Rectal smooth muscle tissue (tissue), 1 donor: Measurements from ENCODE around the gene ADAMTS1.

ENCODE experiments used
- H3K27ac ChIP-seq: one replicate; pipeline ENCODE4 v1.7.0; 2013; ENCODE audit warnings: low read depth, low read length, inconsistent platforms
- H3K27me3 ChIP-seq: one replicate; pipeline ENCODE4 v1.7.0; 2013; ENCODE audit warnings: low read length; ENCODE audit not compliant: control insufficient read depth, insufficient read depth
- H3K36me3 ChIP-seq: one replicate; pipeline ENCODE4 v1.7.0; 2013; ENCODE audit warnings: low read length; ENCODE audit not compliant: control insufficient read depth, insufficient read depth
- H3K4me1 ChIP-seq: one replicate; pipeline ENCODE4 v1.7.0; 2013; ENCODE audit warnings: low read length; ENCODE audit not compliant: control insufficient read depth, insufficient read depth
- H3K4me3 ChIP-seq: one replicate; pipeline ENCODE4 v1.7.0; 2013; ENCODE audit warnings: low read length
- H3K9ac ChIP-seq: one replicate; pipeline ENCODE4 v1.7.0; 2013; ENCODE audit warnings: low read length

Gene ADAMTS1

GRCh38 chr21:26820509-26820908 lies 24.7 kb downstream of the ADAMTS1 start:
- no peak overlapping the region for H3K4me3 ChIP-seq
- H3K36me3 ChIP-seq, result no peaks in the 10 kb centered on the region
- H3K9ac ChIP-seq, result no peak overlapping the region
- no peak overlapping the region for H3K27ac ChIP-seq
- no peaks in the 10 kb centered on the region for H3K27me3 ChIP-seq
- no peaks in the 10 kb centered on the region for H3K4me1 ChIP-seq

- no peak overlapping the region for H3K27ac ChIP-seq
- no peaks in the 10 kb centered on the region for H3K27me3 ChIP-seq
- H3K36me3 ChIP-seq, result no peaks in the 10 kb centered on the region
- H3K4me3 ChIP-seq, result no peak overlapping the region
- H3K4me1 ChIP-seq, result no peaks in the 10 kb centered on the region
- H3K9ac ChIP-seq, result no peak overlapping the region
Observed at GRCh38 chr21:26819740-26820324, 25.4 kb downstream of the ADAMTS1 start.

DNA sequence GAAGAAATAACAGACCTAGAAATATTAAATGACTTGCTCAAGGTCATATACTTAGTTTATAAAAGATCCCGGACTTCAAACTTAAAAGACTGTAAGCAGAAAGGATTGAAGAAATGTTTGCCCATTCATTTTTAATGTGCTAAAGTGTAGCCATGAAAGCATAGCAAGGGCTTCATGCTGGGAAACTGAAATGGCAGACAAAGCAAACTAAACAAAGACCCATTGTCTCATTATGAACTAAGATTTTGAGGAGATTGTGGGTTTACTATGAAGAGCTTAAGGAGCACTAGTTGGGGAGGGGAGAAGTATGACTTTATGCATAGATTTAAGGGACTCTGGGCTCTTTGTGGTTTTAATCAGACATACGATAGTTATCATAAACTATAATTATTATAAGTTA lies 26.3 kb downstream of the ADAMTS1 start:
- H3K4me1 ChIP-seq, result no peaks in the 10 kb centered on the region
- no peak overlapping the region for H3K4me3 ChIP-seq
- no peak overlapping the region for H3K9ac ChIP-seq
- no peak overlapping the region for H3K27ac ChIP-seq
- H3K27me3 ChIP-seq, result no peaks in the 10 kb centered on the region
- H3K36me3 ChIP-seq, result no peaks in the 10 kb centered on the region

GRCh38 chr21:26815197-26815596 lies 30.0 kb downstream of the ADAMTS1 start:
- no peaks in the 10 kb centered on the region for H3K27me3 ChIP-seq
- no peaks in the 10 kb centered on the region for H3K4me1 ChIP-seq
- H3K36me3 ChIP-seq, result no peaks in the 10 kb centered on the region
- H3K9ac ChIP-seq, result no peak overlapping the region
- no peak overlapping the region for H3K27ac ChIP-seq
- H3K4me3 ChIP-seq, result no peak overlapping the region

GRCh38 chr21:26814386-26814785 lies 30.8 kb downstream of the ADAMTS1 start:
- Histone ChIP-seq H3K9ac (no peak overlapping the region), H3K4me1 (no peaks in the 10 kb centered on the region), H3K27ac (no peak overlapping the region)

DNA sequence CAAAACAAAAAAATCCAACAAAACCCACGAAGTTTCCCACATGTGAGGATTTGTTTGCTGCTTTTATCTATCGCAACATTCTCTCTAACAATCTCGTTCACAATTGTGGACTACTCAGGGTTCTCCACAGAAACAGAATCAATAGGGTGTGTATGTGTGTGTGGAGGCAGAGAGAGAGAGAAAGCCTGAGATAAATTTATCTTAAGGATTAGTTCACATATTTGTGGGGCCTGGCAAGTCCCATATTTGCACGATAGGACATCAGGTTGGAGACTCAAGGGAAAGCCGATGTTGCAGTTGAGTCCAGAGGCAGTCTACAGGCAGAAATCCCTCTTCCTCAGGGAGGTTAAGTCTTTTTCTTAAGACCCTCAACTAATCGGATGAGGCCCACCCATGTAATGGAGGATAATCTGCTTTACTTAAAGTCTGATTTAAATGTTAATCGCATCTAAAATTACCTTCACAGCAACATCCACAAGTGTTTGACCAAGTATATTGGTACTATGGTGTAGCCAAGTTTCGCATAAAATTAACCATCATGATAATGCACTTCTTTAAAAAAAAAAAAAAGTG lies 31.7 kb downstream of the ADAMTS1 start:
- no peak overlapping the region for H3K27ac ChIP-seq

More at GRCh38 chr21:26814386-26814785, 30.8 kb downstream of the ADAMTS1 start:
- Histone ChIP-seq H3K36me3 (no peaks in the 10 kb centered on the region), H3K4me3 (no peak overlapping the region), H3K27me3 (no peaks in the 10 kb centered on the region)

DNA sequence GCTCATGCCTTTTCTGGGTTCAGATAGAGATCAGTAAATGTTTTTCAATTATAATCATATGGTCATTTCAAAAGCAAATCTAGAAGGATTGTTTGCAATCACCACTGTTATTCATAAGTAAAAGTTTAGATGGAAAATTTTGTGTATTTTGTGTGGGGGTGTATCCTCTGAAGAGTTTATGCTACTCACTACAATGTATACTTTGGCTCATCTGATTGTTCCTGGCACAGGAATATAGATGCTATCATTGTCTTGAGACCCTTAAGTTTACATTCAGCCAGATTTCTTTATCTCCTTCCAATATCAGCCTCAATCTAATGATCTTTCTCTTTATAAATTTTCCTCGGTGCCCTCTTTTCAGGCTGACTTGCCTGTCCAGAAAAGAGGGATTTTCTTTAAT lies 33.0 kb downstream of the ADAMTS1 start:
- no peaks in the 10 kb centered on the region for H3K36me3 ChIP-seq
- no peak overlapping the region for H3K4me3 ChIP-seq
- no peak overlapping the region for H3K9ac ChIP-seq
- no peak overlapping the region for H3K27ac ChIP-seq
- H3K27me3 ChIP-seq, result no peaks in the 10 kb centered on the region
- no peaks in the 10 kb centered on the region for H3K4me1 ChIP-seq

More for the DNA sequence above, 31.7 kb downstream of the ADAMTS1 start:
- Histone ChIP-seq H3K27me3 (no peaks in the 10 kb centered on the region), H3K9ac (no peak overlapping the region), H3K4me1 (no peaks in the 10 kb centered on the region), H3K4me3 (no peak overlapping the region), H3K36me3 (no peaks in the 10 kb centered on the region)

- H3K36me3 ChIP-seq, result no peaks in the 10 kb centered on the region
- H3K4me3 ChIP-seq, result no peak overlapping the region
- no peaks in the 10 kb centered on the region for H3K27me3 ChIP-seq
- H3K27ac ChIP-seq, result no peak overlapping the region
- H3K4me1 ChIP-seq, result no peaks in the 10 kb centered on the region
- no peak overlapping the region for H3K9ac ChIP-seq
Observed at GRCh38 chr21:26811482-26811881, 33.7 kb downstream of the ADAMTS1 start.

GRCh38 chr21:26810676-26811415 lies 34.4 kb downstream of the ADAMTS1 start:
- no peak overlapping the region for H3K4me3 ChIP-seq
- no peaks in the 10 kb centered on the region for H3K4me1 ChIP-seq
- H3K27me3 ChIP-seq, result no peaks in the 10 kb centered on the region
- H3K9ac ChIP-seq, result no peak overlapping the region
- H3K36me3 ChIP-seq, result no peaks in the 10 kb centered on the region
- no peak overlapping the region for H3K27ac ChIP-seq

DNA sequence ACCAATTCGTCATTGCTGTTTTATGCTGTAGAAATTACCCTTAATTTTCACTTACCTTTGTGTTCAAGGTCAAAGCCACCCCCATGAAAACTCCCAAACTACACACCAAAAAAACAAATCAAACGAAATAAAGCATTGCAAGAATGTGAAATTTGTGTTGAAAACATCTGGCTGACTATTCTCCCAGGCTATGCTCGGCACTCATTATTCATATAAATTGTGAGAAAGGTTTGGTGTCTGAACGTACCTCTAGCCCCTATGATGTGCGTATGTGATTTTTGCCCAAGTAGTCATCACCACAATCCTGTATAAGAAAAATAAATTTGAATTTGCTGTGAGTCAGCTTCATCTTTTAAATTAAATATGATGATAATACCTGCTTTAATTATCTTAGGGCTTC lies 34.9 kb downstream of the ADAMTS1 start:
- H3K4me1 ChIP-seq, result no peaks in the 10 kb centered on the region
- no peak overlapping the region for H3K4me3 ChIP-seq
- no peaks in the 10 kb centered on the region for H3K27me3 ChIP-seq
- H3K9ac ChIP-seq, result no peak overlapping the region
- H3K27ac ChIP-seq, result no peak overlapping the region
- H3K36me3 ChIP-seq, result no peaks in the 10 kb centered on the region

- Histone ChIP-seq H3K4me1 (no peaks in the 10 kb centered on the region), H3K27me3 (no peaks in the 10 kb centered on the region), H3K4me3 (no peak overlapping the region), H3K27ac (no peak overlapping the region), H3K36me3 (no peaks in the 10 kb centered on the region), H3K9ac (no peak overlapping the region)
Observed at GRCh38 chr21:26809745-26810144, 35.5 kb downstream of the ADAMTS1 start.

DNA sequence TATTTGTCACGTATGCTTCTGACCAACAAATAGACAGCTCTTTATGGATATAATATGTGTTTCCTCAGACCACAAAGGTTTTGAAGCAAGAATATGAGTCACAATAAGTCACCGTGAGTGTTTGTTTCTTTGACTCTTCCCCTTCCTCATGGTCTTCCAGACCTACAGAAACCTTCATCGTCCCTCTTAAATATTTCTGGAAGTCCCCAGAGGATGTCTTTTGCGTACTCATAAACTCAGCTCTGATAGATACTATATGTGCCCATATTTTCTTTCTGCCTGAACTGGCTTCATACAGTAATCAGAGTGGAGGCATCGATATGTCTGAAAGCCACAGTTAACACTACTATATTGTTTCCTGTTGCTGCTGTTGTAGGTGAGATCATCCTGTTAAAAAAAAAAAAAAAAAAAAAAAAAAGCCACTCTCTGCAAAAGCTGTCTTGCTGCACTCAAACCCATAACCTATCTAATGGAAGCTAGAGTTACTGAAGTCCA lies 38.4 kb downstream of the ADAMTS1 start:
- Histone ChIP-seq H3K4me1 (peaks cover under 1% of the 10 kb centered on the region), H3K4me3 (no peak overlapping the region), H3K9ac (no peak overlapping the region), H3K27ac (no peak overlapping the region), H3K36me3 (no peaks in the 10 kb centered on the region), H3K27me3 (no peaks in the 10 kb centered on the region)
